ENCODE measurements around the gene OR10G6.

DNA sequence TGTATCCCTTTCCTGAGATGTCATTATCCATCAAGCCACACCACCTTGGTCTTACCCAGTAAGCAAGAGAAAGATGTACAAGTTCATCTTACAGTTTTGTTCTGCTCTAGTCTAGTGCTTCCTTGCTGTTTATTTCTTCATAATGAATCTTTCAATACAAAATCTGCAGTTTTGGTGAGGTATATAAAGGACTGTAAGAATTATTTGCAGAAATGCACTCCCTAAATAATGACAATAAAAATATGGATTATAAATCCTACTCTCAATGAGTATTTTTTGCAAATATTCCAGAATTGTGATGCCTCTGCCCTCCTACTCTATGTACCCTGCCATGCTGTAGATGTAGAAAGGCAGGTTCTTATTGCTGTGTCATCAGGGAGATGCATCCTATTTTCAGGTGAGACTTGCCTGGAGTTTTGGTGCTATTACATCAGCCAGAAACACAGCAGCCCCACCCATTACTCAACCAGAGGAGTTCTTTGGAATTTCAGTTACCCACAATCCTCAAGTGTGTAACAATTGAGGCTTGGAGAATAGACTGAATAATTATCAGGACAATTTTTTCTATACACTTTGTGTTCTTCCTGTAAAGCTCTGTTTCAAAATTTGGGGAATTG lies 17.1 kb downstream of the OR10G6 start, which contains the start of gene OR10S1:
- TF ChIP-seq, protein P1, sequence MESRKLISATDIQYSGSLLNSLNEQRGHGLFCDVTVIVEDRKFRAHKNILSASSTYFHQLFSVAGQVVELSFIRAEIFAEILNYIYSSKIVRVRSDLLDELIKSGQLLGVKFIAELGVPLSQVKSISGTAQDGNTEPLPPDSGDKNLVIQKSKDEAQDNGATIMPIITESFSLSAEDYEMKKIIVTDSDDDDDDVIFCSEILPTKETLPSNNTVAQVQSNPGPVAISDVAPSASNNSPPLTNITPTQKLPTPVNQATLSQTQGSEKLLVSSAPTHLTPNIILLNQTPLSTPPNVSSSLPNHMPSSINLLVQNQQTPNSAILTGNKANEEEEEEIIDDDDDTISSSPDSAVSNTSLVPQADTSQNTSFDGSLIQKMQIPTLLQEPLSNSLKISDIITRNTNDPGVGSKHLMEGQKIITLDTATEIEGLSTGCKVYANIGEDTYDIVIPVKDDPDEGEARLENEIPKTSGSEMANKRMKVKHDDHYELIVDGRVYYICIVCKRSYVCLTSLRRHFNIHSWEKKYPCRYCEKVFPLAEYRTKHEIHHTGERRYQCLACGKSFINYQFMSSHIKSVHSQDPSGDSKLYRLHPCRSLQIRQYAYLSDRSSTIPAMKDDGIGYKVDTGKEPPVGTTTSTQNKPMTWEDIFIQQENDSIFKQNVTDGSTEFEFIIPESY (IDR thresholded peaks at IDR 0.05; ENCODE audit: borderline replicate concordance, low read depth), result no peak
- no peak for TF ChIP-seq POLR2AphosphoS5 (IDR thresholded peaks at IDR 0.05; ENCODE audit: low read depth, low read length)
